Peyer's patch (tissue), 4 donors: ENCODE data around the gene KRT35. TPM values are rescaled to one million over a fixed set of nuclear protein-coding genes. Genes with fewer than 3 reads are reported as not detected.

Source experiments
- DNase-seq, 3 donors: peaks; one replicate each; pipeline ENCODE4 v3.0.0-alpha.2; 2017 to 2019
- H3K27ac ChIP-seq, 4 donors: fragments of 200-600 bp; sonication (generic); one replicate each; pipeline ENCODE4 v1.5.1; 2016 to 2019
- H3K27me3 ChIP-seq, 2 donors: fragments of 200-600 bp; sonication (generic); one replicate each; pipeline ENCODE4 v1.5.1; 2019
- H3K36me3 ChIP-seq, 3 donors: fragments of 200-600 bp; sonication (generic); one replicate each; pipeline ENCODE4 v1.5.1; 2016 to 2019
- H3K4me1 ChIP-seq, 4 donors: fragments of 200-600 bp; sonication (generic); one replicate each; pipeline ENCODE4 v1.5.1; 2016 to 2019
- H3K4me3 ChIP-seq, 4 donors: fragments of 200-600 bp; sonication (generic); 1 replicate in 3 of 4; 2 replicates in 1 of 4; pipeline ENCODE4 v1.5.1; 2016 to 2019; ENCODE audit warnings: mild to moderate bottlenecking in 1 of 4
- H3K9me3 ChIP-seq, 4 donors: fragments of 200-600 bp; sonication (generic); one replicate each; pipeline ENCODE4 v1.5.1; 2016 to 2019; ENCODE audit warnings: mild to moderate bottlenecking in 1 of 4
- CTCF ChIP-seq, 6 experiments: fragments of 450-650 bp in 4 of 6; fragments of 200-600 bp in 2 of 6; sonication (generic) in 1 of 6; IDR thresholded peaks; one replicate each; pipeline ENCODE4 v1.5.1; 2017 to 2019; ENCODE audit warnings: antibody characterized with exemption in 6 of 6, mild to moderate bottlenecking in 3 of 6, moderate library complexity in 1 of 6
- POLR2A ChIP-seq, 2 donors: fragments of 450-650 bp; IDR thresholded peaks; one replicate each; pipeline ENCODE4 v1.5.1; 2017; ENCODE audit warnings: antibody characterized with exemption in 2 of 2, mild to moderate bottlenecking in 2 of 2, moderate library complexity in 2 of 2
- total RNA-seq, 4 donors: library from RNA; depleted of rRNA; stranded (reverse); fragments of >200 nt; gene quantifications; one replicate each; pipeline ENCODE4 v1.1.0, GENCODE V29; 2016

KRT35 gene
- total RNA-seq, 4 donors from 2014 or later: not detected

GRCh38 chr17:41484920-41485904 is 4.3 kb upstream of the KRT35 start:
- no peaks in the 10 kb centered on the region for H3K9me3 ChIP-seq
- no peaks in the 10 kb centered on the region for H3K36me3 ChIP-seq
- H3K4me1 ChIP-seq: no peaks in the 10 kb centered on the region
- H3K4me3 ChIP-seq: no peak overlapping the region
- TF ChIP-seq POLR2A (IDR thresholded peaks at IDR 0.05): no peak
- no peak for TF ChIP-seq CTCF (IDR thresholded peaks at IDR 0.05)
- H3K27me3 ChIP-seq: no peaks in the 10 kb centered on the region
- DNase-seq: no peak
- no peak overlapping the region for H3K27ac ChIP-seq

GRCh38 chr17:41483991-41484826 is 3.3 kb upstream of the KRT35 start:
- Histone ChIP-seq H3K4me3 (no peak overlapping the region), H3K9me3 (no peaks in the 10 kb centered on the region), H3K4me1 (no peaks in the 10 kb centered on the region), H3K27ac (no peak overlapping the region), H3K27me3 (no peaks in the 10 kb centered on the region), H3K36me3 (no peaks in the 10 kb centered on the region)
- no peak for DNase-seq
- no peak for TF ChIP-seq CTCF (IDR thresholded peaks at IDR 0.05)

- no peak for DNase-seq
- Histone ChIP-seq H3K9me3 (no peaks in the 10 kb centered on the region), H3K4me3 (no peak overlapping the region), H3K36me3 (no peaks in the 10 kb centered on the region), H3K4me1 (no peaks in the 10 kb centered on the region), H3K27me3 (no peaks in the 10 kb centered on the region), H3K27ac (no peak overlapping the region)
- TF ChIP-seq CTCF (IDR thresholded peaks at IDR 0.05) (no peak), POLR2A (IDR thresholded peaks at IDR 0.05) (no peak)
Observed at GRCh38 chr17:41483531-41483930, 2.6 kb upstream of the KRT35 start.

- TF ChIP-seq CTCF (IDR thresholded peaks at IDR 0.05) (no peak), POLR2A (IDR thresholded peaks at IDR 0.05) (no peak)
- H3K9me3 ChIP-seq: no peaks in the 10 kb centered on the region
- no peaks in the 10 kb centered on the region for H3K4me1 ChIP-seq
- no peak for DNase-seq
- H3K27me3 ChIP-seq: no peaks in the 10 kb centered on the region
- no peaks in the 10 kb centered on the region for H3K36me3 ChIP-seq
- H3K4me3 ChIP-seq: no peak overlapping the region
- H3K27ac ChIP-seq: no peak overlapping the region
Observed at GRCh38 chr17:41480581-41480980, 370 bp downstream of the KRT35 start.

GRCh38 chr17:41480136-41480535 is 815 bp downstream of the KRT35 start:
- H3K9me3 ChIP-seq: no peaks in the 10 kb centered on the region
- DNase-seq: no peak
- H3K4me3 ChIP-seq: no peak overlapping the region
- no peaks in the 10 kb centered on the region for H3K27me3 ChIP-seq
- H3K27ac ChIP-seq: no peak overlapping the region
- no peaks in the 10 kb centered on the region for H3K36me3 ChIP-seq
- TF ChIP-seq POLR2A (IDR thresholded peaks at IDR 0.05) (no peak), CTCF (IDR thresholded peaks at IDR 0.05) (no peak)
- H3K4me1 ChIP-seq: no peaks in the 10 kb centered on the region
